ENCODE data around the gene EPHA4.
"Not testable (repeated sequence)": the region's sequence is repeated elsewhere in the genome, so short reads cannot be mapped to it uniquely, and the experiment has no call there.

Gene EPHA4

GRCh38 chr2:221539246-221539645 is 32.9 kb downstream of the EPHA4 start:
- DNase-seq (ENCODE audit: low read depth in 2 of 2): no peak

- no peak for DNase-seq (ENCODE audit: low read depth in 2 of 2)
Measured at GRCh38 chr2:221535824-221536223, 36.3 kb downstream of the EPHA4 start.

GRCh38 chr2:221533299-221533698 is 38.8 kb downstream of the EPHA4 start:
- DNase-seq (ENCODE audit: low read depth in 2 of 2): no peak

- DNase-seq (ENCODE audit: low read depth in 2 of 2): no peak
Measured at GRCh38 chr2:221532641-221533040, 39.5 kb downstream of the EPHA4 start.

GRCh38 chr2:221530653-221531037 is 41.5 kb downstream of the EPHA4 start:
- DNase-seq (ENCODE audit: low read depth in 2 of 2): no peak

DNA sequence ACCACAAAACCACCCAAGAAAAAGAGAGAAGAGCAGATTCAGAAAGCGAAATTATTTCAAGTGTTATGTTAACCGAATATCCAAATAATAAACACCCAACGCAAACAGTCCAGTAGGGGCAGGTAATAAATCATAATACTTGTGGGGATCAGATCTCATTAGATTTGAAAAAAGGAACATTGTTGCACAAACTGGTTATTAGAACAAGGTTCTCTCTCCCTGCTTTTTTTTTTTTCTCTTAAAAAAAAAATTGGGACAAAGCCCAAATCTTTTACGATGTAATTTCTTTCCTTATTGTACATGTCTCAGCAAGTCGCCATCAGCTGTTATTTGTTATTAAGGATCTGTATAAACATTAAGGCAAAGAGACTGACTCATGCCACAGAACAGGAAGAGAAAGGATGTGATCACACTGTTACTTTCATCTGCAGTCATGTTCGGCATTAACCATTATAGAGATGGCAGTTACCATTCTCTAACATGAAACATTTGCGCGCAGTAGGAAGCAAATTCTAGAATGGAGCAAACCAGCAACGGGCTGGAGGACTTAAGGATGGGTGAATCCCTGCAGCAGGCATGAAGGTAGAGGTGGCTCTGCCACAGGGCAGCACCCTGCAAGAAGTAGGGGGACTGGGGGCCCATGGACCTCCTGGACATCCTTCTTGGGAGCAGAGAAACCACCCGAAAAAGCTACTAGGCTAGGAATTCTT is 42.0 kb downstream of the EPHA4 start:
- DNase-seq (ENCODE audit: low read depth in 2 of 2): no peak

DNA sequence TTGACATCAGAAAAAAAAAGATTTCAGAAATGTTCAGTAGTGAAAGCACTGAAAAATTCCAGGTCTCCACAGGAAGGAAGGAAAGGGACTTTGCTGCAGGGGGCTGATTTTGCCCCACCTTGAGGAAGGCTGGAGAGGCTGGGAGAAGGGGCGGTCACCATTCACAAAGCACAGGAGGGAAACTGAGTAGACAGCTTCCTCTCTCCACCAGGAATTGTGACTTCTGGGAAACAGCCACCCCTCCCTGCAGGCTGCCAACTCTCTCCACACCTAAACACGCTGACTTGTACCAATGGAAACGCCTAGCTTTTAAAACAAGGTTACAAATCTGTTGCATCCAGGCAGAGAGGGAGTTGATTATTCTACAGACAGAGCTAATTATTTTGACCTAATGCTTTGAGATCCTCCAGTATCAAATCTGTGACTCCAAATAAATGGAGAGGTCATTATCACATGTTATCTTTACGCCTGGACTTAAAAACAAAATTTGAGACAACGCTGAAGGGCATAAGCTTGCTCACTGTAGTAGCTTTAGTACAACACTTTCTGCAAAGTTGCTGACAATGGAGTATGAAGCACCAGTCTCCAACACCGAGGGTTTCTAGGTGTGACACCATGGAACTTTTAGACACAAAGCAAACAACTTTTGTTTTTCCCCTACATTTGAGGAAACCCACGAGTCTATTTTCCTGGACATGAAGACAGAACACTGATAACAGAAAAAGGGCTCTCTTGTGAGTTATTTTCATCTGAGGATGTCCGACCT is 42.7 kb downstream of the EPHA4 start:
- no peak for DNase-seq (ENCODE audit: low read depth in 2 of 2)

DNA sequence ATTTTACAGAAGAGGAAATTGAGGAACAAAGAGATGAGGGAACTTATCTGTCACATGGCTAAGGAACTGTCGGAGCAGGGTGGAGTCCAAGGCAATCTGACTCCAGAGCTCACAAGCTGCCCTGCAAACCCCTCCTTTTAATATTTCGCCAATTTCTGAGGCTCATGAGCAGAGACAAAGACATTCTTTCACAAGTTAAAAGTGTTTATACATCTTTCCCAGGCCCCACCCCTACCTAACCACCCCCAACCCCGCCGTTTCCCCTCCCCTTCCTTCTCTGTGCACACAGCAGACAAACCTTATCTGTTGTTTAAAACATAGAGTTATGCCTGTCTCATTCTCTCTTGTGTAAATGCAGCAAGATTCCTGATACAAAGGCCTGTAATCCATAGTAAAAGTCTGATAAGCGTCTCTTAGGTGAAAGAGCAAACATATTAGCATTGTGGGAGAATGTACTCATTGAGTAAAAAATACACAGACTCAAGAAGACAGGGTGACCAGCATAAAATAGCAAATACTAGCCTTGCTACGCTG is 44.3 kb downstream of the EPHA4 start:
- DNase-seq (ENCODE audit: low read depth in 2 of 2): no peak

DNA sequence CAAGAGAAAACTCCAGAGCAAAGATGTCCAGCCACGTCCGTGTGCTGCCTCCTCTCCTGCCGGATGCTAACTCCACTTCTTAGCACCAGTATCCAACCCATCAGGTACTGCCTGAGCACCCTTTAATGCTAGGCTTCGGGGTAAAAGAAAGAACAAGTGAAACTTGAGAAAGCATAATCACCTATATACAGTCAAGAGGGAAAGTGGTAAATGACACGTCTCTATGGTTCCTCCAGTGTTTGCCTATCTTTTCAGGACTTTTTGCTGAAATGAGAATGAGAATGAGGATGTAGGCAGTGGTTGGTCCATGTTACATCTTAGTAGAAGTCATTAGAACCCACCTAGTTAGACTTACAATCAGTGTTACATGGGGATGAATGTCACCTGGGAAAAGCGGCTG is 47.9 kb downstream of the EPHA4 start:
- DNase-seq (ENCODE audit: low read depth in 2 of 2): no peak

DNA sequence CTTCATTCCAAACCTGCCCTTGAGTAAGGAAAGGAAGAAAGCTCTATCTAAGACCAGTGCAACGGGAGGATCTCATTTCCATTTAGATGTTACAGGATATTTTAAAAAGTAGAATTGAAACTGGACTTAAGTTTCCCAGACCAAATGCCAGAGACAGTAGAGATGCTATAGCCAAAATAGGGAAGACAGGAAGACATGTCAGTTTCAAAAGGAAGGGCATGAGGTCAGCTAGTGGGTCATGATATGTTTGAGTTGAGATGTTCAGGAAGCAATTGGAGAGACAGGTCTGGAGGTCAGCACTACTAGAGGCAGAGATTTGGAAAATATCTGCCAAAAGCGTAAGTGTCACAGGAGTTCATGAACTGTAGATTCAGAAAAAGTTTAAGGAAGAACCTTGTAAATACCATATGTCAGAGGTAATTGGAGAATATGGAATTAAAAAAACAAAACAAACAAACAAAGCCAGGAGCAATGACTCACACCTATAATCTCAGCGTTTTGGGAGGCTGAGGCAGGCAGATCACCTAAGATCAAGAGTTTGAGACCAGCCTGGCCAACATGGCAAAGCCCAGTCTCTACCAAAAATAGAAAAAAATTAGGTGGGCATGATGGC is 50.8 kb downstream of the EPHA4 start:
- no peak for DNase-seq (ENCODE audit: low read depth in 2 of 2)

- no peak for DNase-seq (ENCODE audit: low read depth in 2 of 2)
Measured at GRCh38 chr2:221518935-221519625, 53.0 kb downstream of the EPHA4 start.

DNA sequence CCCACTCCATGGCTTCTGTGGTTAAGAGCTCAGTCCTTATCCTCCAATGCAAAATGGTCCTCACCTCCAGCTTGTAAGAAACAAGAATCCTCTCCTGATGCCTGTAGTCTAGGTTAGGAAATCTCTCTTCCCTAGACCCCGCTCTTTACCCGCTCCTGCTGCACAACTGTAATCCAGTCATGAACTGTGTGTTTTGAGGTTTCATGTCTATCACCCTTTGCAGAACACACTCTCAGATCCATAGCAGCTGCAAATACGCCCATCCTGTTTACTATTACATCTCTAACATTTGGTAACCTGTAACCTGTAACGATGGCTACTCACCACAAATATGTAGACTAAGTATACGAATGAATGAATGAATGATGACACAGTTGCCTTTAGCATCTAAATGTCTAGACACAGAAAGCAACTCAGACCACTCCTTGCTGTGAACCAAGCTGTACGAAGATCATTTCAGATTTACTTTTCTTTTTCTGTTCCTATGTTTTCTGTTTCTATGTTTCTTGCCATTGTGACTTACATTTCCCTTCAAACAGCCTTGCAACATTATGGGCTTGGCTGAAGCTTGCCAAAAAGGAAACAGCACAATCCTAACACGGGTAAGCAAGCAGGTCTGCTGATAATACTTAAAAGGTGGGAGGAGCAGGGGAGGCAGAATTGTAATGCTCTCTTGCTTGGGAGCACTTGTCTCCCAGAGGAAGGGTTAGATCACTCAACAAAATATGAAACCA is 53.7 kb downstream of the EPHA4 start:
- DNase-seq (ENCODE audit: low read depth in 2 of 2): no peak

GRCh38 chr2:221517696-221518151 is 54.4 kb downstream of the EPHA4 start:
- DNase-seq (ENCODE audit: low read depth in 2 of 2): peak; percentile 41 to 45

- DNase-seq (ENCODE audit: low read depth in 2 of 2): no peak
Measured at GRCh38 chr2:221517146-221517695, 54.9 kb downstream of the EPHA4 start.

DNA sequence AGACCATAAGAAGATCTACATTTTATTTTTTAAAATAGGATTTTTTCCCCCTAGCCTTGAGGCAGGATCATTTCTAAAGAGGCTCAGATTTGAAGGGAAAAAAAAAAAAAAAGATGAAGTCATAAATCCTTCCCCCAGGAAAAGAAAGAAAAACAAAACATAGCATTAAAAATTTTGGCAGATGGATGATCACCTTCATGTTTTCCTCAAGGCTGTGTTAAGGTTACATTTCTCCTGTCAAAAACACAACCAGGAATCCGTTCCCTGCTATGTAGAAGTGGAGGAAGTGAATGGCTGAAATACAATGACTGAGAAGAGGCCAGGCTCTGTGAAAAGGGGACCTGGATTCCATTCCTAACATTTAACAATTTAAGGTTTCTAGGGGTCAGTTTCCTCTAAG is 56.2 kb downstream of the EPHA4 start:
- no peak for DNase-seq (ENCODE audit: low read depth in 2 of 2)

GRCh38 chr2:221514305-221515040 is 57.6 kb downstream of the EPHA4 start:
- no peak for DNase-seq (ENCODE audit: low read depth in 2 of 2)

- no peak for DNase-seq (ENCODE audit: low read depth in 2 of 2)
Measured at GRCh38 chr2:221513232-221513631, 58.9 kb downstream of the EPHA4 start.

DNA sequence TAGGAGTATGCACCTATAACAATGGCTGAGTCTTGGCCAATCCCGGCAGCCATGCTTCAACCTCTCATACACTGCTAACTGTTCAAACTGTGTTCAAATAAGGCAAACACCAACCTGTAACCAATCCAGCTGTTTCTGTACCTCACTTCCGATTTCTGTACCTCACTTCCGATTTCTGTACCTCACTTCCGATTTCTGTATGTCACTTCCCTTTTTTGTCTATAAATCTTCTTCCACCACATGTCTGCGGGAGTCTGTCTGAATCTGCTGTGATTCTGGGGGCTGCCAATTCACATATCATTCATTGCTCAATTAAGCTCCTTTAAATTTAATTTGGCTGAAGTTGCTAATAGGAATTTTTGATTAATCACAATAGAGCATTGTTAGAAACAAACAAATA is 60.8 kb downstream of the EPHA4 start:
- not testable (repeated sequence) for DNase-seq (ENCODE audit: low read depth in 2 of 2)

GRCh38 chr2:221506469-221506868 is 65.6 kb downstream of the EPHA4 start:
- DNase-seq (ENCODE audit: low read depth in 2 of 2): no peak

GRCh38 chr2:221505605-221506004 is 66.5 kb downstream of the EPHA4 start:
- no peak for DNase-seq (ENCODE audit: low read depth in 2 of 2)
